Subcutaneous preadipocyte (primary cell): Measurements from ENCODE around the gene RPGRIP1. TPM values are rescaled to one million over a fixed set of nuclear protein-coding genes. Genes with fewer than 3 reads are reported as not detected.

ENCODE experiments used
- total RNA-seq: library from RNA; depleted of rRNA; stranded (reverse); fragments of >200 nt; gene quantifications from 2 replicates; pipeline ENCODE4 v1.2.3, GENCODE V29; 2012

Gene RPGRIP1
- not detected in 2 replicates for total RNA-seq

DNA sequence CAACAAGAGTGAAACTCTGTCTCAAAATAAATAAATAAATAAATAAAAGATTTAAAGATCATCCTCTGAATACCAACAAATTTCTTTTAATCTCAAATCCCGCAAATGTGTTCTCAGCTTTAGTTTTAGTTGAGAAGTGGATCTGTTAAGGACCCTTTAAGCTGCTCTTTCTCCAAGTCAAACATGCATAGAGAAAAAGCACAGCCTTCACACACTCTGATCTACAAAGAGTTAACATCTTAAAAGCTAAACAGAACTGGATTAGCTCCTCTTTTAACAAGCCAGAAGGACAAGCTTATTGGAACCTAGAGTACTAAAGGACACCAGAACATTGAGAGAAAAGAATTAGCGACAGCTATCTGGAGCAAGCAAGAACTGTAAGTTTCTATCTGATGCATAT, at the start of gene RPGRIP1:
Gene RPGRIP1, plus strand, starts transcription at position 301 of the 400 bp plus-strand sequence. CDS start 7,894 bp downstream, outside the sequence.

GRCh38 chr14:21269252-21270046, 10.4 kb upstream of the RPGRIP1 start, which contains the start of gene HNRNPC:
HNRNPC (minus strand) TSS chr14:21269442; CDS start chr14:21234193, 35,249 bp downstream.

Other genes starting within 250 kb of the RPGRIP1 start
- not detected in 2 replicates for gene TPPP2, start 249.9 kb upstream of the RPGRIP1 start, total RNA-seq
- gene RNASE13, start 245.3 kb upstream of the RPGRIP1 start, total RNA-seq: not detected in 2 replicates
- gene RNASE7, start 237.7 kb upstream of the RPGRIP1 start, total RNA-seq: not detected in 2 replicates
- not detected in 2 replicates for gene RNASE8, start 222.3 kb upstream of the RPGRIP1 start, total RNA-seq
- gene ARHGEF40, start 209.8 kb upstream of the RPGRIP1 start, total RNA-seq: 27.9 and 46.5 TPM in 2 replicates
- gene ZNF219, start 181.4 kb upstream of the RPGRIP1 start, total RNA-seq: 10.8 and 12.9 TPM in 2 replicates
- under 0.01 TPM in 1 of 2 replicates, not detected in the other for gene TMEM253, start 179.0 kb upstream of the RPGRIP1 start, total RNA-seq
- not detected in 2 replicates for gene OR5AU1, start 124.0 kb upstream of the RPGRIP1 start, total RNA-seq
- 513 and 539 TPM in 2 replicates for gene HNRNPC, start 10.6 kb upstream of the RPGRIP1 start, total RNA-seq
- gene SUPT16H, start 103.9 kb downstream of the RPGRIP1 start, total RNA-seq: 69.1 and 104 TPM in 2 replicates
- 52.9 and 63.5 TPM in 2 replicates for gene CHD8, start 176.0 kb downstream of the RPGRIP1 start, total RNA-seq
- gene RAB2B, start 196.9 kb downstream of the RPGRIP1 start, total RNA-seq: 12.1 and 13.7 TPM in 2 replicates
- gene TOX4, start 197.1 kb downstream of the RPGRIP1 start, total RNA-seq: 30.1 and 33.2 TPM in 2 replicates
- gene METTL3, start 231.3 kb downstream of the RPGRIP1 start, total RNA-seq: 51.8 and 63.1 TPM in 2 replicates
- 0.78 and 2.6 TPM in 2 replicates for gene SALL2, start 246.3 kb downstream of the RPGRIP1 start, total RNA-seq